ENCODE data around the gene PLXNA2.

DNA sequence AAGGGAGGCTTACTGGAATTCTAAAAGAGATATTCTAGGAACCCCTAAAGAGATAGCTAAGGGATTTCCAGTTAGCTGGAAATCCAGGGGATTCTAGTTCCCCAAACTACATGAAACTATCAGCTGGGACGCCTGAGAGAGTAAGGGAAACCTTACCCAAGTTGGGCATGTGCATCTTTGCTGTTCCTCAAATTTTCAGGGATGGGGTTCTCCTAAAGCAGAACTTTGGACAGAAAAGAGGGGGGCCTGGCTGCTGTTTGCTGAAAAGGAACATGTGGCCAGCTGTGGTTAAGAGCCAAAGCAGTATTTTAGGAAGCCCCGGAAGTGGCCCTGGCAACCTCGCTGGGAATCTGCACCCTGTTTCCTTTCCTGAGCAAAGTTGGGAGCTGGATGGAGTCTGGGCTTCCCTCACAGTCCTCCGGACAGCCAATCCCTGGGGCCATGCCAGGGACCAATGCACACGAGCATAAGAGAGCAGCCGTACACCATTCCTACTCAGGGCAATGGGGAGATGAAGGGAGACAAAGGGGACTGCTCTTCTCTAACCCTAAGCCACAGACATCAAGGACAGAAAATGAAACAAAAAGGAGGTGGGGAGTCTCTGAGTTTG lies 154.3 kb downstream of the PLXNA2 start:
- TF ChIP-seq GATA2 (IDR thresholded peaks at IDR 0.05; ENCODE audit: low read depth, low read length) (no peak), GATA3 (IDR thresholded peaks at IDR 0.05; ENCODE audit: low read depth, low read length) (no peak)
